ENCODE measurements around the gene SLC25A45.
A peak's percentile ranks its signal among the peaks of the same experiment; 100 is the strongest.

Gene SLC25A45

DNA sequence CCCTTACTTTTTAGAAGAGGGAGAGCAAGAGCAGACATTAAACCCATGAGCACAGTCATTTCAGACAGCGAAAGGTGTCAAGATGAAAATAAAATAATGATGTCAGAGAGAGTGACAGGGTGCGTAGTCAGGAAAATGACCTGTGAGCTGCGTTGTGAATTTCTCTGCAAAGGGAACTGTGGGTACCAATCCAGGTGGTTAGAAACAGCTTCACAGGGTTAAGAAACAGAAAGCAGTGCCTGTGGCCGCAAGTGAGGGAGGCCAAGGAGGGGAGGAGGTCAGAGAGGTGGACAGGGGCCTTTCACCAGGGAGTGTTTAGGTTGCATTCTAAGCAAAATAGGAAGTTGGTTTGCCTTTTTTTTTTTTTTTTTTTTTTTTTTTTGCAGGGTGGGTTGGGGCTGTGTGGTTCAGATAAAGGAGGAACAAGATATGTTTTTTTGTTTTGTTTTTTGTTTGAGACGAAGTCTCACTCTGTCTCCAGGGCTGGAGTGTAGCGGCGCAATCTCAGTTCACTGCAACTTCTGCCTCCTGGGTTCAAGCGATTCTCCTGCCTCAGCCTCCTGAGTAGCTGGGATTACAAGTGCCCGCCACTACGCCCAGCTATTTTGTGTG, 20.0 kb downstream of the SLC25A45 start:
- H3K9me3 ChIP-seq (ENCODE audit: control insufficient read depth in 2 of 2, low read length in 2 of 2): no peaks in the 10 kb centered on the region
- H3K36me3 ChIP-seq (ENCODE audit: control insufficient read depth in 2 of 2, insufficient read depth in 2 of 2, low read length in 2 of 2): no peaks in the 10 kb centered on the region
- H3K4me3 ChIP-seq (ENCODE audit: low read length in 2 of 2): no peak overlapping the region
- H3K27me3 ChIP-seq (ENCODE audit: control insufficient read depth in 2 of 2, insufficient read depth in 2 of 2, low read length in 2 of 2): no peaks in the 10 kb centered on the region
- H3K4me1 ChIP-seq (ENCODE audit: control insufficient read depth in 2 of 2, insufficient read depth in 2 of 2, low read length in 2 of 2): peaks cover 7 to 8% of the 10 kb centered on the region in 2 donors
- no peak overlapping the region for H3K9ac ChIP-seq (ENCODE audit: low read depth in 1 of 2, low read length in 2 of 2)
- peak overlapping the region in 1 of 2 donors; percentile 35 for H3K27ac ChIP-seq (ENCODE audit: low read depth in 2 of 2, low read length in 2 of 2)

DNA sequence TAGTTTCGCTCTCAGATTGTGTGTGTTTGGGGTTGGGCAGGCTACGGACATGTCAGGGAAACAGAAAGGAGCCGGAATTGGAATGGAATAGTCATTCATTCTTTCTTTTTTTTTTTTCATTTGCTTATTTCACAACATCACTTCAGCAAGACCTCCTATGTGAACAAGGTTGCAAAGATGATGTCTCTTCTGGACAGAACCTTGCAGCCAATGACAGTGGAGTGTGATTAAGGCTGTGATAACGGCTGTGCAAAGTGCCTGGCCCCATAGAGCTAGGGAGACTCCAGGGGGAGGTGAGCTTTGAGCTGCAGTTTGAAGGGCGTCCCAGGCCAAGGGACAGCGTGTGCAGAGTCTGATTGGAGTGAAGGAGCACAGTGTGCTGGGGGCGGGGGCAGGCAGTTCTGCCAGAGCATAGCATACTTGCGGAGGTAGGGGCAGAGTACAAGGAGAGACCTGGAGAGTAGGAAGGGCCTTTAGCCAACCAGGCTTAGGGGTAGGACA, 24.5 kb downstream of the SLC25A45 start:
- Histone ChIP-seq H3K4me3 (ENCODE audit: low read length in 2 of 2) (no peak overlapping the region), H3K9me3 (ENCODE audit: control insufficient read depth in 2 of 2, low read length in 2 of 2) (no peaks in the 10 kb centered on the region), H3K27me3 (ENCODE audit: control insufficient read depth in 2 of 2, insufficient read depth in 2 of 2, low read length in 2 of 2) (peaks cover 0 to 7% of the 10 kb centered on the region in 2 donors), H3K4me1 (ENCODE audit: control insufficient read depth in 2 of 2, insufficient read depth in 2 of 2, low read length in 2 of 2) (peaks cover 15 to 18% of the 10 kb centered on the region in 2 donors), H3K27ac (ENCODE audit: low read depth in 2 of 2, low read length in 2 of 2) (no peak overlapping the region), H3K36me3 (ENCODE audit: control insufficient read depth in 2 of 2, insufficient read depth in 2 of 2, low read length in 2 of 2) (no peaks in the 10 kb centered on the region), H3K9ac (ENCODE audit: low read depth in 1 of 2, low read length in 2 of 2) (no peak overlapping the region)

DNA sequence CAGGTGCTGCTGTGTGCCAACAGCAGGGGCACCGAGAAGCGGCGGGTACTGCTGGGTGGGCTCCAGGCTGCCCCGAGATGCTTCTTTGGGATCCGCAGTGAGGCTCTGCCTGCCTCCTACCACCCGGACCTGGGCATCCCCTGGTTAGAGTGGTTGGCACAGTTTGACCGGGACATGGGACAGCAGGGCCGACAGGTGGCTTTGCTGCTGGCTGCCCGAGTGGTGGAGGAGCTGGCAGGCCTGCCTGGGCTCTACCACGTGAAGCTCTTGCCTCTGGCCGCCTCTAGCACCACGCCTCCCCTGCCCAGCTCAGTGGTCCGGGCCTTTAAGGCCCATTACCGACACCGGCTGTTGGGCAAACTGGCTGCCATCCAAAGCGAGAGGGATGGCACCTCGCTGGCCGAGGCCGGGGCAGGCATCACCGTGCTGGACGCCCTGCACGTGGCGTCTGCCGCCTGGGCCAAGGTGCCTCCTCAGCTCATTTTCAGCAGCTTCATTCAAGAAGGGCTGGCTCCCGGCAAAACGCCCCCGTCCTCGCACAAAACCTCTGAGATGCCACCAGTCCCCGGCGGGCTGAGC, 26.0 kb downstream of the SLC25A45 start:
- Histone ChIP-seq H3K9me3 (ENCODE audit: control insufficient read depth in 2 of 2, low read length in 2 of 2) (no peaks in the 10 kb centered on the region), H3K4me3 (ENCODE audit: low read length in 2 of 2) (no peak overlapping the region), H3K36me3 (ENCODE audit: control insufficient read depth in 2 of 2, insufficient read depth in 2 of 2, low read length in 2 of 2) (peaks cover 10 to 11% of the 10 kb centered on the region in 2 donors), H3K27me3 (ENCODE audit: control insufficient read depth in 2 of 2, insufficient read depth in 2 of 2, low read length in 2 of 2) (peaks cover 0 to 7% of the 10 kb centered on the region in 2 donors), H3K9ac (ENCODE audit: low read depth in 1 of 2, low read length in 2 of 2) (no peak overlapping the region), H3K4me1 (ENCODE audit: control insufficient read depth in 2 of 2, insufficient read depth in 2 of 2, low read length in 2 of 2) (peaks cover 15 to 18% of the 10 kb centered on the region in 2 donors), H3K27ac (ENCODE audit: low read depth in 2 of 2, low read length in 2 of 2) (no peak overlapping the region)

DNA sequence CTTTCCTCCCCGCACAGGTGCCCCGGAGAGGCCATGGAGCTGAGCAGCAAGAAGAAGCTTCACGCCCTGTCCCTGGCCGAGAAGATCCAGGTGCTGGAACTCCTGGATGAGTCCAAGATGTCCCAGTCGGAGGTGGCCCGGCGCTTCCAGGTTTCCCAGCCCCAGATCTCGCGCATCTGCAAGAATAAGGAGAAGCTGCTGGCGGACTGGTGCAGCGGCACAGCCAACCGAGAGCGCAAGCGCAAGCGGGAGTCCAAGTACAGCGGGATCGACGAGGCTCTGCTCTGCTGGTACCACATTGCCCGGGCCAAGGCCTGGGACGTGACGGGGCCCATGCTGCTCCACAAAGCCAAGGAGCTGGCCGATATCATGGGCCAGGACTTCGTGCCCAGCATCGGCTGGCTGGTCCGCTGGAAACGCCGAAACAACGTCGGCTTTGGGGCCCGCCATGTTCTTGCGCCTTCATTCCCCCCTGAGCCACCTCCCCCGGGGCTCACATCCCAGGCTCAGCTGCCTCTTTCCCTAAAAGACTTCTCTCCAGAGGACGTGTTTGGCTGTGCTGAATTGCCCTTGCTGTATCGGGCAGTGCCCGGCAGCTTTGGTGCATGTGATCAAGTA, 26.6 kb downstream of the SLC25A45 start:
- no peak overlapping the region for H3K27ac ChIP-seq (ENCODE audit: low read depth in 2 of 2, low read length in 2 of 2)
- H3K36me3 ChIP-seq (ENCODE audit: control insufficient read depth in 2 of 2, insufficient read depth in 2 of 2, low read length in 2 of 2): peaks cover 15% of the 10 kb centered on the region in 2 donors
- peak overlapping the region; percentile 50 to 73 for H3K4me3 ChIP-seq (ENCODE audit: low read length in 2 of 2)
- no peaks in the 10 kb centered on the region for H3K9me3 ChIP-seq (ENCODE audit: control insufficient read depth in 2 of 2, low read length in 2 of 2)
- peaks cover 0 to 7% of the 10 kb centered on the region in 2 donors for H3K27me3 ChIP-seq (ENCODE audit: control insufficient read depth in 2 of 2, insufficient read depth in 2 of 2, low read length in 2 of 2)
- H3K9ac ChIP-seq (ENCODE audit: low read depth in 1 of 2, low read length in 2 of 2): no peak overlapping the region
- H3K4me1 ChIP-seq (ENCODE audit: control insufficient read depth in 2 of 2, insufficient read depth in 2 of 2, low read length in 2 of 2): peaks cover 15 to 18% of the 10 kb centered on the region in 2 donors

DNA sequence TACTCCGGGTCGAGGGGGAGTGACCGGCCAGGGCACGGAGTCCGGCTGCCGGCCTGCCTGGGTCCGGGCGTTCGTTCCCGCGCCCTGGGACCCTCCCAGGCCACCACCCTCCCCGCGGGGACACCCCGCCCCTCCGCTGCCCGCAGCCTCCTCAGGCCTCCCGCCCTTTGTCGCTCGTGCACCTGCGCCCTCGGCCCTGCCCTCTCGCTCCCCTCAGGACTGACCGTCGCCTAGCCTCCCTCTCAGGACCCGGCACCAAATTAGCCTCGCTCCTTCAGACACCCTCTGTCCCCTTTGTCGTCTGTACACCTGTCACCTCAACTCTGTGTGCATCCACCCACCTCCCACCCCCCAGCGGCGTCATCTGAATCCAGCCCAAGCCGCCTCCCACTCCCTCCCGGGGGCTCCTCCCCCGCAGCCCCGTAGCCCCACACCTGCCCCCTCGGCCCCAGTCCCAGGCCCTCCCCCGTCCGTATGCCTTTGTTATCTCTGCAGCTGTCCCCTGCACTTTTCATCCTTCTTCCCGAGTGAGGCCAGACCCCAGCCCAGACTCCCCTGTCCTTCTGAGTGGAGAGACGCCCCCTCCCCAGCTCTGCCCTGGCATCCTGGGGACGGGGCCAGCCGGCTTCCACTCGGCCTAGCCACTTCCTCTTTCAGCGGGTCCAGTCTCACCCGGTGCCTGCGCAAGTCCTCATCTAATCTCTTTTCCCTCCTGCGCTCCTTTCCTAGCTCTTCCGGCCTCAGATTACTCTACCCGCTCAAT, 27.3 kb downstream of the SLC25A45 start:
- peak overlapping the region; percentile 25 to 48 for H3K27ac ChIP-seq (ENCODE audit: low read depth in 2 of 2, low read length in 2 of 2)

DNA sequence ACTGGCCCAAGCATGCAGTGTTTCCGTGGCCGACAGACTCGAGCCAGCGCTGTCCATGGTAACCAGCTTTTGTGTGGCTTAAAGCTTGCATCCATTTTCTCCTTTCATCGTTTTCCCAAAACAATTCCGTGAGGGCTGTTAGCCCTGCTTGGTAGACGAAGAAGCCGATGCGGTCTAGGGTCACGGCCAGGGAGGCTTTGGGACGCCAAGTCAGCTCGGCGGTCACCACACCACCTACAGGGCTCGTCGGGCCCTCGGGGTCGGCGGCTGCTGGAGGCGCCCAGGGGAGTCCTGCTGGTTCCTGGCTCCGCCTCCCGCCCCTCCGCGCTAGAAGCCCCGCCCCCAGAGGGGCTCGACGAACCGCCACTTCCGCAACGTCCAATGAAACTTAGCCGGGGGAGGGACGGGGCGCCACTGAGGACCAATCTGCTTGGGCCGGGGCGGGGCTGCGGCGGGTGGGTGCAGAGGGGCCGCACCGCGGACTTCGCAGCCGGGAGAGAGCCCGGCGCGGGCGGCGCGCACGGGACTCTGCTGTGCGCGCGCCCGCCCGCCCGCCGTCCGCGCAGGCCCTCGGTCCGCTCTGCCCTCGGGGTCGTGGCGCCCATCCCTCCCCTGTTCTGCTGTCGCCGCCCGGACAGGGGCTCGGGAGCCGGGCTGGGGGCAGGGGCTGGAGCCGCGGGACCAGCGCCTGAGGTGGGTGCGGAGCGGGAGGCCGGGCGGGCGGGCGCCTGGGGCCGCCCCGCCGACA, 28.0 kb downstream of the SLC25A45 start, which contains the start of gene TIGD3:
Gene TIGD3 (plus strand): TSS at position 487 of the 748 bp plus-strand sequence. CDS start 1,058 bp downstream, outside the sequence.
- peaks cover 0 to 7% of the 10 kb centered on the region in 2 donors for H3K27me3 ChIP-seq (ENCODE audit: control insufficient read depth in 2 of 2, insufficient read depth in 2 of 2, low read length in 2 of 2)
- peak within 1 kb of the TSS; percentile 76 to 84 for H3K4me3 ChIP-seq (ENCODE audit: low read length in 2 of 2)
- no peaks in the 10 kb centered on the region for H3K9me3 ChIP-seq (ENCODE audit: control insufficient read depth in 2 of 2, low read length in 2 of 2)
- peak within 1 kb of the TSS; percentile 63 to 65 for H3K9ac ChIP-seq (ENCODE audit: low read depth in 1 of 2, low read length in 2 of 2)
- H3K4me1 ChIP-seq (ENCODE audit: control insufficient read depth in 2 of 2, insufficient read depth in 2 of 2, low read length in 2 of 2): peaks cover 15 to 18% of the 10 kb centered on the region in 2 donors
- peaks cover 20 to 22% of the 10 kb centered on the region in 2 donors for H3K36me3 ChIP-seq (ENCODE audit: control insufficient read depth in 2 of 2, insufficient read depth in 2 of 2, low read length in 2 of 2)
- H3K27ac ChIP-seq (ENCODE audit: low read depth in 2 of 2, low read length in 2 of 2): peak within 1 kb of the TSS; percentile 56 to 72

More for the DNA sequence above, 27.3 kb downstream of the SLC25A45 start:
- peaks cover 15 to 18% of the 10 kb centered on the region in 2 donors for H3K36me3 ChIP-seq (ENCODE audit: control insufficient read depth in 2 of 2, insufficient read depth in 2 of 2, low read length in 2 of 2)
- peaks cover 0 to 7% of the 10 kb centered on the region in 2 donors for H3K27me3 ChIP-seq (ENCODE audit: control insufficient read depth in 2 of 2, insufficient read depth in 2 of 2, low read length in 2 of 2)
- H3K4me3 ChIP-seq (ENCODE audit: low read length in 2 of 2): peak overlapping the region; percentile 72 to 73
- H3K4me1 ChIP-seq (ENCODE audit: control insufficient read depth in 2 of 2, insufficient read depth in 2 of 2, low read length in 2 of 2): peaks cover 15 to 18% of the 10 kb centered on the region in 2 donors
- no peaks in the 10 kb centered on the region for H3K9me3 ChIP-seq (ENCODE audit: control insufficient read depth in 2 of 2, low read length in 2 of 2)
- H3K9ac ChIP-seq (ENCODE audit: low read depth in 1 of 2, low read length in 2 of 2): peak overlapping the region; percentile 41 to 63

- Histone ChIP-seq H3K36me3 (ENCODE audit: control insufficient read depth in 2 of 2, insufficient read depth in 2 of 2, low read length in 2 of 2) (peaks cover 25 to 27% of the 10 kb centered on the region in 2 donors), H3K9ac (ENCODE audit: low read depth in 1 of 2, low read length in 2 of 2) (peak overlapping the region in 1 of 2 donors; percentile 65), H3K4me3 (ENCODE audit: low read length in 2 of 2) (peak overlapping the region; percentile 76 to 84), H3K4me1 (ENCODE audit: control insufficient read depth in 2 of 2, insufficient read depth in 2 of 2, low read length in 2 of 2) (peaks cover 15 to 18% of the 10 kb centered on the region in 2 donors), H3K9me3 (ENCODE audit: control insufficient read depth in 2 of 2, low read length in 2 of 2) (no peaks in the 10 kb centered on the region), H3K27ac (ENCODE audit: low read depth in 2 of 2, low read length in 2 of 2) (peak overlapping the region; percentile 56 to 72), H3K27me3 (ENCODE audit: control insufficient read depth in 2 of 2, insufficient read depth in 2 of 2, low read length in 2 of 2) (peaks cover 0 to 7% of the 10 kb centered on the region in 2 donors)
Measured at GRCh38 chr11:65353900-65354264, 28.6 kb downstream of the SLC25A45 start.

- no peaks in the 10 kb centered on the region for H3K9me3 ChIP-seq (ENCODE audit: control insufficient read depth in 2 of 2, low read length in 2 of 2)
- no peak overlapping the region for H3K9ac ChIP-seq (ENCODE audit: low read depth in 1 of 2, low read length in 2 of 2)
- H3K27me3 ChIP-seq (ENCODE audit: control insufficient read depth in 2 of 2, insufficient read depth in 2 of 2, low read length in 2 of 2): peaks cover 0 to 7% of the 10 kb centered on the region in 2 donors
- H3K4me3 ChIP-seq (ENCODE audit: low read length in 2 of 2): no peak overlapping the region
- H3K36me3 ChIP-seq (ENCODE audit: control insufficient read depth in 2 of 2, insufficient read depth in 2 of 2, low read length in 2 of 2): peaks cover 30 to 31% of the 10 kb centered on the region in 2 donors
- peaks cover 15 to 18% of the 10 kb centered on the region in 2 donors for H3K4me1 ChIP-seq (ENCODE audit: control insufficient read depth in 2 of 2, insufficient read depth in 2 of 2, low read length in 2 of 2)
- no peak overlapping the region for H3K27ac ChIP-seq (ENCODE audit: low read depth in 2 of 2, low read length in 2 of 2)
Measured at GRCh38 chr11:65353376-65353775, 29.1 kb downstream of the SLC25A45 start.

DNA sequence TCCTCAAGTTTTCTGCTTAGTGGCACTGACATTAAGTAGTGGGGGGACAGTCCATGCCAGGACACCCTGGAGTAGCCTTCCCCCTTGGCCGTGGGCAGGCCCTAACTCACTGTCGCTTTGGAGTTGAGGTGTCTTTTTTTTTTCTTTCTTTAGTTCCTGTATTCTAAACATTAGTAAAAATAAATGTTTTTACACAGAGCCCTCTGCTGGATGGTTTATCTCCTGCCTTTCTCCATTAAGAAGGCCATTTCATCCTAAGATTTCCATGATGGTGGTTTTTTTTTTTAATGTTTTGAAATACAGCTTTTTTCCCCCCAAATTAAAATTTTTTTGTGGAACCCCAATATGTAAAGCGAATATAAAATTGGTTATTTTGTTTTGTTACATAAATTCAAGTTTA, 29.7 kb downstream of the SLC25A45 start:
- no peak overlapping the region for H3K9ac ChIP-seq (ENCODE audit: low read depth in 1 of 2, low read length in 2 of 2)
- peaks cover 36 to 37% of the 10 kb centered on the region in 2 donors for H3K36me3 ChIP-seq (ENCODE audit: control insufficient read depth in 2 of 2, insufficient read depth in 2 of 2, low read length in 2 of 2)
- H3K27me3 ChIP-seq (ENCODE audit: control insufficient read depth in 2 of 2, insufficient read depth in 2 of 2, low read length in 2 of 2): peaks cover 0 to 7% of the 10 kb centered on the region in 2 donors
- H3K9me3 ChIP-seq (ENCODE audit: control insufficient read depth in 2 of 2, low read length in 2 of 2): no peaks in the 10 kb centered on the region
- H3K4me3 ChIP-seq (ENCODE audit: low read length in 2 of 2): no peak overlapping the region
- H3K27ac ChIP-seq (ENCODE audit: low read depth in 2 of 2, low read length in 2 of 2): no peak overlapping the region
- peaks cover 15 to 18% of the 10 kb centered on the region in 2 donors for H3K4me1 ChIP-seq (ENCODE audit: control insufficient read depth in 2 of 2, insufficient read depth in 2 of 2, low read length in 2 of 2)
